ENCODE data around the gene UMODL1. TPM values are rescaled to one million over a fixed set of nuclear protein-coding genes. Genes with fewer than 3 reads are reported as not detected.

Gene UMODL1
- total RNA-seq, 2 experiments from 2014 or later: not detected

DNA sequence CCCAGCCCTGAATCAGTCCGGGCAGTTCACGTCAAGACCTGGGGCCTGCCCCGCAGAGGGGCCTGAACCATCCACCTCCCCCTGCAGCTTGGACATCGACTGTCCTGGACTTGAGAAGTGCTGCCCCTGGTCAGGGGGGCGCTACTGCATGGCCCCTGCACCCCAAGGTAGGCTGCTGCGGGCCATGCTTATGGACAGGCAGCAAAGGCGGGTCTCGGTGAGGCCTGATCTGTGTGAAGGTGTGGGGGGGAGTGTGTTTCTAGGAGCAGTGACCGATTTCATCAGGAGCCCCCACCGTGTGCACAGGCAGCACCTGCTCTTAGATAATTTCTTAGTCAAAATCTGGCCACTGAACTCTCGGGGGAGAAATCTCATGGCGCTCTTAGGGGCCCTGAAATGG lies 13.0 kb downstream of the UMODL1 start:
- H3K27me3 Mint-ChIP-seq: no peaks in the 10 kb centered on the region
- CTCF ChIA-PET: no interaction called here
- POLR2A ChIA-PET: no interaction called here
- ATAC-seq: no peak
- no peaks in the 10 kb centered on the region for H3K9me3 Mint-ChIP-seq (ENCODE audit: low read depth)
- H3K4me1 Mint-ChIP-seq: peaks cover 7% of the 10 kb centered on the region
- intact Hi-C loops (cut with DNase I, micrococcal nuclease): no loop called here
- no peak overlapping the region for H3K4me3 Mint-ChIP-seq
- H3K36me3 Mint-ChIP-seq (ENCODE audit: low read depth): no peaks in the 10 kb centered on the region
- no peak overlapping the region for H3K27ac Mint-ChIP-seq
- DNase-seq: no peak

DNA sequence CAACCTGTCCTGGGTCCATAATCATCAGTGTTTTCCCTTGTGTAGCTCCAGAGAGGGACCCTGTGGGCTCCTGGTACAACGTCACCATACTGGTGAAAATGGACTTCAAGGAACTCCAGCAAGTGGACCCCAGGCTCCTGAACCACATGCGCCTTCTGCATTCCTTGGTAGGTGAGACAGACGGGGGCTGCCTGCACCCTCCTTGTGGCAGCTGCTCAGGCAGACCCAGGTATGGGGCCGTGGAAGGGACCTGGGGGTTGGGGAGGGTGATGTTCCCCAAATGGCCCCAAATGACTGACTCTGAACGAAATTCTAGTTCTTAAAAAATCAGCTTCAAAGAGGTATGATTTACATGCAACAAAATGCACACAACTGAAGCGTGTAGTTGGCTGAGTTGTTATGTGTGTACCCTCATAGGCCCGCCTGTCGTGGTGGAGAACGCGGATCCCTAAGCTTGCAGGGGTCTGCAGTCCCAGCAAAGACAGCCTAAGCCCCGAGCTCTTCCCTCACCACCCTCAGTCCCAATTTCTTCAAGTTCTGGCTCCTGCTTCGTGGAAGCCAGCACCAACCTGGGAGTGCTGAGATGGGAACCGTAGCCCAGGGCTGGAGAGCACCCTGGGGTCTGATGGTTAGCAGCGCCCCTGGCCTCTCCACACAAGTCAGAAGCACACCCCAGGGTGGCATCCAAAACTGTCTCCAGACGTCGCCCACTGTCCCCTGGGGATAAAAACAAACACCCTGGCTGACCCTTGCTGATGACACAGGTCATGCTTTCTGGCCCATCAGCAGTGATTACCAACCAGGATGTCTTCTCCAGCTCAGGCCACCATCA lies 14.3 kb downstream of the UMODL1 start:
- ATAC-seq: no peak
- H3K9me3 Mint-ChIP-seq (ENCODE audit: low read depth): no peaks in the 10 kb centered on the region
- H3K4me1 Mint-ChIP-seq: peaks cover 19% of the 10 kb centered on the region
- H3K27me3 Mint-ChIP-seq: no peaks in the 10 kb centered on the region
- no peak for DNase-seq
- POLR2A ChIA-PET: no interaction called here
- intact Hi-C loops (cut with DNase I, micrococcal nuclease): no loop called here
- H3K36me3 Mint-ChIP-seq (ENCODE audit: low read depth): no peaks in the 10 kb centered on the region
- H3K4me3 Mint-ChIP-seq: no peak overlapping the region
- H3K27ac Mint-ChIP-seq: no peak overlapping the region
- CTCF ChIA-PET: interaction anchor here (0.6 kb wide), 1 partner anchor 61 kb away, joined by 3 read pairs; no protein-coding TSS in a partner anchor

DNA sequence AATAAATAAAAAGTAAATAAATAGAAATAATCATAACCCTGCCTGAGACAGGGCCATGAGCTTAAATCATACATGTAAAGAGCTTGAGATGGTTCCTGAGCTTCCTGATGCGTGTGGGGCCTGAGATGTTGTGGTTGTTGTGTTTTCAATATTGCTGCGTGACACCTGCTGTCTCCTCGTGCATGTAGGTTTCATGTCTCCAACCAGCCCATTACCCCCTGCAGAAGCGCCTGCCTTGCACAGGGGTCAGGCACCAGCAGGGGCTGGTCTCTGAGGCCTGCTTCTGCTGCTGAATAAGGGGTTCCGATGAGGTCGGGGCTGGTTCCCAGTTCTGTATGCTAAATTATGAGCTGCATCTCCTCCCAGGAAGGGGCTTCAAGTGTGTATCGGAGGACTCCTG lies 15.9 kb downstream of the UMODL1 start:
- H3K36me3 Mint-ChIP-seq (ENCODE audit: low read depth): no peaks in the 10 kb centered on the region

DNA sequence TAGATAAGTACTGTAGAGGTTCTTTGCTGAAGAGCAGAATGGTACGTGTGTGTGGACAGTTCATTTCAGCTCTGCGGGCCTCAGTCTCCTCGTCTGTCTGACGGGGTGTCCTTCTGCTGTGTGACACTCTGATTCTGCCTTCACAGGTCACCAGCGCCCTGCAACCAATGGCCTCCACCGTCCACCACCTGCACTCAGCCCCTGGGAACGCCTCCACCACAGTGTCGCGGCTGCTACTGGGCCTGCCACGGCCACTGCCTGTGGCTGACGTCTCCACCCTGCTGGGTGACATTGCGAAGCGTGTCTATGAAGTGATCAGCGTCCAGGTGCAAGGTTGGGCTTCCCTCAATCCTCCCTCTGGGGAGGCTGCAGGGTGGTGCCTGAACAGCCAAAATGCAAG lies 17.0 kb downstream of the UMODL1 start:
- H3K27ac Mint-ChIP-seq: no peak overlapping the region
- H3K4me3 Mint-ChIP-seq: no peak overlapping the region
- no peak for DNase-seq
- ATAC-seq: no peak
- H3K4me1 Mint-ChIP-seq: peaks cover 19% of the 10 kb centered on the region
- H3K9me3 Mint-ChIP-seq (ENCODE audit: low read depth): no peaks in the 10 kb centered on the region
- ChIA-PET CTCF (no interaction called here), POLR2A (no interaction called here)
- no peaks in the 10 kb centered on the region for H3K36me3 Mint-ChIP-seq (ENCODE audit: low read depth)
- no peaks in the 10 kb centered on the region for H3K27me3 Mint-ChIP-seq
- intact Hi-C loops (cut with DNase I, micrococcal nuclease): no loop called here

More for the DNA sequence above, 15.9 kb downstream of the UMODL1 start:
- POLR2A ChIA-PET: no interaction called here
- no peak overlapping the region for H3K27ac Mint-ChIP-seq
- CTCF ChIA-PET: interaction anchor here (0.9 to 1.6 kb wide), 6 partner anchors 9 to 308 kb away, joined by 3 to 8 read pairs (median 3); no protein-coding TSS in a partner anchor
- intact Hi-C loops (cut with DNase I, micrococcal nuclease): no loop called here
- DNase-seq (no peak), ATAC-seq (no peak)
- no peaks in the 10 kb centered on the region for H3K27me3 Mint-ChIP-seq
- H3K4me1 Mint-ChIP-seq: peaks cover 19% of the 10 kb centered on the region
- H3K4me3 Mint-ChIP-seq: no peak overlapping the region
- no peaks in the 10 kb centered on the region for H3K9me3 Mint-ChIP-seq (ENCODE audit: low read depth)

DNA sequence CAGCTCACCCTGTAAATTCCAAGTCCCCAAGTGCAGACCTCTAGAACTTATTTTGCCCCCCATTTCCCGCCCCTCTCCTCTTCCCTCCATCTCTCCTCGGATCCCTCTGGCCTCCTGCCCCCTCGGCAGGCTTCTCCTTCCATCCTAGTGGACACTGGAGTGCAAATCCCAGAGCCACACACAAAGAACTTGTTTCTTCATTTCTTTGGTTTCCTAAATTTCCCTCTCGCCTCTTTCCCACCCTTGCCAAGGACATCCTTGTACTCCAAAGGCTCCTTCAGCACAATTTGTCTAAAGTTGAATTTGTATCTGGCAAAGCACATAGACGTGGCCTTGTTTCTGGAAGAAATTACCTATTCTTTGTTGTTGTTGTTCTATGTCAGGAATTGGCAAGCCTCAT lies 17.5 kb downstream of the UMODL1 start:
- no peaks in the 10 kb centered on the region for H3K9me3 Mint-ChIP-seq (ENCODE audit: low read depth)
- intact Hi-C loops (cut with DNase I, micrococcal nuclease): no loop called here
- H3K27me3 Mint-ChIP-seq: no peaks in the 10 kb centered on the region
- no peaks in the 10 kb centered on the region for H3K36me3 Mint-ChIP-seq (ENCODE audit: low read depth)
- ChIA-PET POLR2A (no interaction called here), CTCF (no interaction called here)
- H3K27ac Mint-ChIP-seq: no peak overlapping the region
- DNase-seq (no peak), ATAC-seq (no peak)
- H3K4me1 Mint-ChIP-seq: peaks cover 19% of the 10 kb centered on the region
- H3K4me3 Mint-ChIP-seq: no peak overlapping the region

DNA sequence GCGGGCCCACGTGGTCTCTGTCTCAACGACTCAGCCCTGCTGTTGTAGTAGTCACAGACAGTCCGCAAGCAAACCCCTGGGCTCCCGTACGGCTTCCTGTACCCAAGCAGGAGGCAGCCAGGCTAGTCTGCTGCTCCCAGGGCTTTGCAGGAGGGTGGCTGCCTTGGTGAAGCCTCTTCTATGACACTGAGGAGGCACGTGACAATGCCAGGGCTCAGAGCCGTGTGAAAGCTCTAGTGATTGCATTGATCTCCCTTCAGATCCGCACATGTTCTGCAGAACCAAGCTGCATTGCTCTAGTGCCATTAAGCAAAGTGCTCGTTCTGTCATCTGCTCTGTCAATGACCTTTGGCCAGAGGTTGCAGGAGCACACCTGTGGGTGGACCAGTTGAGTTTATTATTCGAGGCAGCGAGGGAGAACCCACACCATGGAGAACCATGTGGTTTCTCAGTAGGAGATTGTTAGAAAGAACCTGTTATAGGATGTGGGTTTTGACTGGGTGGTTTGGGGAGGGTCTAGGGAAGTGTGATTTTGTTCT lies 18.0 kb downstream of the UMODL1 start:
- Mint-ChIP-seq H3K4me3 (no peak overlapping the region), H3K9me3 (ENCODE audit: low read depth) (no peaks in the 10 kb centered on the region), H3K4me1 (peaks cover 19% of the 10 kb centered on the region), H3K27ac (no peak overlapping the region), H3K36me3 (ENCODE audit: low read depth) (no peaks in the 10 kb centered on the region), H3K27me3 (no peaks in the 10 kb centered on the region)
- POLR2A ChIA-PET: no interaction called here
- DNase-seq (peak; percentile 47), ATAC-seq (peak; percentile 82)
- intact Hi-C loops (cut with DNase I, micrococcal nuclease): no loop called here
- CTCF ChIA-PET: no interaction called here

DNA sequence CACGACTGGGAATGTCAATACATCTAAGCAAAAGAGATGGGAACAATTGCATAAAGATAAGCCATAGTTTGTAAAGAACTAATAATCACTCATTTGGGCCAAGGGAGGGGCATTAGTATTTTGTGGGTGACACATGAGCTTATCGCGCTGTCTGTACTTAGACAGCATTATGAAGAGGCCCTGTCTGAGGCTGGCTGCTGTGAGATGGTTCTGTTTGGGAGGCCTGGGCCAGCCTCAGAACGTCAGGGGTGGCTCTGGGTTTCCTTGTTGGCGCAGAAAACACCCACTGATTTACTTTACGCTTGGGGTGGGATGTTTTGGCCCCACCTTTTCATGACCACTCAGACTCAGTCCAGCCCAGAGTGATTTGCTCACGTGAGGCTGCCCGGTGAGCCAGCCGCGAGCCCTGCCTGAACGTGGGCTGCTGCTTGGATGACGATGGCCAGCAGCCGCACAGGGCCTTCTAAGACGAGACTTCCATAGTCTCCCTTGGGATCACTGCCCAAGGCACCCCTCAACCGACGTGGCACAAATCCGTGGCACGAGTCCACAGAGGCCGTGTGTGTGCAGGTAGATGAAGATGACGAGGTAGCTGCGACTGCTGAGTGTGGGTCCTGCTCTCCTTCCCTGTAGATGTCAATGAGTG lies 18.7 kb downstream of the UMODL1 start:
- Mint-ChIP-seq H3K9me3 (ENCODE audit: low read depth) (no peaks in the 10 kb centered on the region), H3K36me3 (ENCODE audit: low read depth) (no peaks in the 10 kb centered on the region), H3K4me1 (peaks cover 19% of the 10 kb centered on the region), H3K27me3 (no peaks in the 10 kb centered on the region), H3K4me3 (no peak overlapping the region), H3K27ac (no peak overlapping the region)
- DNase-seq: no peak
- POLR2A ChIA-PET: interaction anchor here (0.7 kb wide), 1 partner anchor 770 kb away, joined by 3 read pairs; no protein-coding TSS in a partner anchor
- CTCF ChIA-PET: interaction anchor here (3.7 kb wide), 1 partner anchor 18 kb away, joined by 19 read pairs; no protein-coding TSS in a partner anchor
- intact Hi-C loops (cut with DNase I, micrococcal nuclease): no loop called here
- peak; percentile 31 for ATAC-seq

DNA sequence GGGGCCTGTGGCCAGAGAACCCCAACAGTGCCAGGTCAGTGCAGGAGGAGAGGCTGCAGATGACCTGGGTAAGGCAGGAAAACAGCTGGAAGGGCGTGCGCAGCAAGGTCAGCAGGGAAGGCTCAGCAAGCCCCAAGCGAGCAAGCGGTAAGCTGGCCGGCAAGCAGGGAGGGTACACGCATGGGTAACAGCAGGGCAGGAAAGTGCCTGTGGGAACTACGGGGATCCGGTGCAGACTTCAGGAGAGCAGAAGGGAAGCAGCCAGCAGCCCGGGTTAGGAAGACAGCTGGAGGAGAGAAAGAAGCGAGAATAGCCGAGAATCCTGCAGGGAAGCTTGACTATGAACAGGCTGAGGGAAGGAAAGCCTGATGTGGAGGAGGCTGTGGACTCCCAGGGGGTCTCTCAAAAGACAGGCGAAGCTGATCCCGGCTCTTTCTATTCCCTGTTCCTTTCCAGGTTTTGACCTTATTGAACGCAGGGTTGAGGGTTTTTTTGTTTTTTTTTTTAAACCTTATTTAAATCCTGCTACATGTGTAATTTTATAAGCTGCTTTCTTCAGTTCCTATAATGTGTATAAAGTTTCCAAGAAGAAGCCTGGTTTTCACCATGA lies 20.9 kb downstream of the UMODL1 start:
- ATAC-seq: no peak
- no peak overlapping the region for H3K27ac Mint-ChIP-seq
- no peaks in the 10 kb centered on the region for H3K36me3 Mint-ChIP-seq (ENCODE audit: low read depth)
- ChIA-PET POLR2A (interaction anchor here (0.6 kb wide), 2 partner anchors 131 to 249 kb away, joined by 3 to 9 read pairs; no protein-coding TSS in a partner anchor), CTCF (interaction anchor here (0.7 to 3.7 kb wide), 3 partner anchors 15 to 275 kb away, joined by 3 to 19 read pairs (median 3); no protein-coding TSS in a partner anchor)
- intact Hi-C loops (cut with DNase I, micrococcal nuclease): no loop called here
- no peak overlapping the region for H3K4me3 Mint-ChIP-seq
- H3K4me1 Mint-ChIP-seq: peaks cover 19% of the 10 kb centered on the region
- H3K27me3 Mint-ChIP-seq: no peaks in the 10 kb centered on the region
- no peak for DNase-seq
- H3K9me3 Mint-ChIP-seq (ENCODE audit: low read depth): no peaks in the 10 kb centered on the region

DNA sequence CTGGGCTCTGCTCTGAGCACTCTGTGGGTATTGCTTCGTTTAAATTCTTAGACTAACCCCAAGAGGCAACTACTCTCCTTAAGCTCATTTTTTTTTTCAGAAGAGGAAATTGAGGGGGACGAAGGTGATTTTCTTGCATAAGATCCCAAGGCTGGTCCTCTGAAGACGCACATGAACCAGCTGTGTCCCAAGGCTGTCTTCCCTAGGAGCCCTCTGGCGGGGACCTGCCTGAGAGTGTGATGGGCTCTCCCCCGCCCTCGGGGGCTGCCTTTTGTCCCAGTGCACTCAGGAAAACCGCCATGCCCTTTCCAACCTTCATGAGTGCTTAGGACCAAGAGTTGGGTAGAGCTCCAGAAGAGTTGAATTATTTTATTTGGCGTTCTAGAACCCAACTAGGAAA lies 21.7 kb downstream of the UMODL1 start:
- POLR2A ChIA-PET: interaction anchor here (0.6 to 0.7 kb wide), 3 partner anchors 131 to 723 kb away, joined by 3 read pairs; no protein-coding TSS in a partner anchor
- Mint-ChIP-seq H3K27me3 (no peaks in the 10 kb centered on the region), H3K27ac (no peak overlapping the region), H3K4me3 (no peak overlapping the region), H3K9me3 (ENCODE audit: low read depth) (no peaks in the 10 kb centered on the region), H3K4me1 (peaks cover 19% of the 10 kb centered on the region), H3K36me3 (ENCODE audit: low read depth) (no peaks in the 10 kb centered on the region)
- CTCF ChIA-PET: interaction anchor here (1.1 to 3.7 kb wide), 2 partner anchors 15 to 276 kb away, joined by 3 to 19 read pairs; no protein-coding TSS in a partner anchor
- intact Hi-C loops (cut with DNase I, micrococcal nuclease): no loop called here
- DNase-seq (no peak), ATAC-seq (no peak)

DNA sequence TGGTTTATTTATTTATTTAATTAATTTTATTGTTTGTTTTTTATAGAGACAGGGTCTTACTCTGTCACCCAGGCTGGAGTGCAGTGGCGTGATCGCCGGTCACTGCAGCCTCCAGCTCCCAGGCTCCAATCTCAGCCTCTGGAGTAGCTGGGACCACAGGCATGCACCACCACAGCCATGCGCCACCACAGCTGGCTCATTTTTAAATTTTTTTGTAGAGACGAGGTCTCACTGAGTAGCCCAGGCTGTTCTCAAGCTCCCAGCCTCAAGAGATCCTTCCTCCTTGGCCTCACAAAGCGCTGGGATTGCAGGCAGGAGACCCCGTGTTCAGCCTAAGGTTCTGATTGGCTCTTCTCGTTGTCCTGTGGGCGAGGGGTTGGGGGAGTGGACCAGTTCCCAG lies 22.1 kb downstream of the UMODL1 start:
- intact Hi-C loops (cut with DNase I, micrococcal nuclease): no loop called here
- Mint-ChIP-seq H3K4me3 (no peak overlapping the region), H3K4me1 (peaks cover 20% of the 10 kb centered on the region), H3K27ac (no peak overlapping the region), H3K27me3 (no peaks in the 10 kb centered on the region), H3K36me3 (ENCODE audit: low read depth) (no peaks in the 10 kb centered on the region), H3K9me3 (ENCODE audit: low read depth) (no peaks in the 10 kb centered on the region)
- DNase-seq: no peak
- CTCF ChIA-PET: interaction anchor here (1.1 to 3.7 kb wide), 2 partner anchors 14 to 276 kb away, joined by 3 to 19 read pairs; no protein-coding TSS in a partner anchor
- no peak for ATAC-seq
- POLR2A ChIA-PET: interaction anchor here (0.6 to 0.7 kb wide), 2 partner anchors 217 to 723 kb away, joined by 3 read pairs; no protein-coding TSS in a partner anchor

DNA sequence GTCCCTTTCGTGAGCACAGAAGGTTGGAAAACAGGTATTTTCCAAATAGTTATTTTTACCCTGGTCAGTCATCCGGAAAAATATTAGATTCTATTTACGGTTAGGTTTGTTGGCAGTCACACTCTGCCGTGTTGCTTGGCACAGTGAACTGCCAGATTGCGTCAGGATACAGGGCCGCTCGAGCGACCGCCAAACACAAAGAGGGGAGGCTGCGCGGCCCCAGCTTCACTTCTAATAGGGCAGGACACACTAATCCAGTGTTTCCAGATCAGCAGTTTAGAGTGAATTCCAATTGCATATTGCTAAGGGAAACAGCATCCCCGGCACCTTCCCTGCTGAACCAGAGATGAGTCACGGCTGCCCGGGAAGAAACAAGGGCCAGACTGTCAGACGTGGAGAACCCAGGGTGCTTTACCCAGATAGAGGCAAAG lies 22.9 kb downstream of the UMODL1 start:
- Mint-ChIP-seq H3K27ac (no peak overlapping the region), H3K27me3 (no peaks in the 10 kb centered on the region), H3K4me1 (peaks cover 14% of the 10 kb centered on the region), H3K4me3 (no peak overlapping the region), H3K36me3 (ENCODE audit: low read depth) (no peaks in the 10 kb centered on the region), H3K9me3 (ENCODE audit: low read depth) (no peaks in the 10 kb centered on the region)
- ChIA-PET CTCF (interaction anchor here (1.4 to 3.7 kb wide), 2 partner anchors 13 to 21 kb away, joined by 3 to 19 read pairs; no protein-coding TSS in a partner anchor), POLR2A (no interaction called here)
- no peak for DNase-seq
- no peak for ATAC-seq
- intact Hi-C loops (cut with DNase I, micrococcal nuclease): no loop called here
